Testis (tissue), 3 donors: ENCODE data around the gene RAB4B. TPM values are rescaled to one million over a fixed set of nuclear protein-coding genes. Genes with fewer than 3 reads are reported as not detected.
"Not testable (repeated sequence)": the region's sequence is repeated elsewhere in the genome, so short reads cannot be mapped to it uniquely, and the experiment has no call there.

Experiments used
- DNase-seq: peaks from one replicate; pipeline ENCODE4 v3.0.0-alpha.2; 2019
- H3K27ac ChIP-seq, 2 donors: fragments of 200-600 bp; sonication (generic); one replicate each; pipeline ENCODE4 v1.5.1; 2019
- H3K27me3 ChIP-seq: fragments of 200-600 bp; sonication (generic); one replicate; pipeline ENCODE4 v1.5.1; 2019
- H3K36me3 ChIP-seq: fragments of 200-600 bp; sonication (generic); one replicate; pipeline ENCODE4 v1.5.1; 2017; ENCODE audit warnings: low read depth; ENCODE audit errors: missing control alignments
- H3K4me1 ChIP-seq: fragments of 200-600 bp; sonication (generic); one replicate; pipeline ENCODE4 v1.5.1; 2019
- H3K4me3 ChIP-seq, 2 donors: fragments of 200-600 bp; sonication (generic); one replicate each; pipeline ENCODE4 v1.5.1; 2017 to 2019
- H3K9me3 ChIP-seq: fragments of 200-600 bp; sonication (generic); one replicate; pipeline ENCODE4 v1.5.1; 2017
- CTCF ChIP-seq, 3 experiments: fragments of 450-650 bp in 2 of 3; fragments of 200-600 bp in 1 of 3; sonication (generic) in 1 of 3; IDR thresholded peaks; one replicate each; pipeline ENCODE4 v1.5.1; 2016 to 2019; ENCODE audit warnings: antibody characterized with exemption in 3 of 3, mild to moderate bottlenecking in 2 of 3, moderate library complexity in 1 of 3
- POLR2A ChIP-seq: fragments of 450-650 bp; IDR thresholded peaks from one replicate; pipeline ENCODE4 v1.6.1; 2017; ENCODE audit warnings: antibody characterized with exemption, mild to moderate bottlenecking, moderate library complexity
- WGBS, 2 donors: methylation state at CpG; one replicate each; pipeline ENCODE4 v1.1.5; 2018; 5-methylcytosine and 5-hydroxymethylcytosine counted together
- intact Hi-C: fragments of 100-400 bp; cut with DNase I; formaldehyde crosslinking; loops from one replicate; pipeline ENCODE4 v1.15.1; 2023; ENCODE audit warnings: low total_unique reads
- polyA plus RNA-seq: library from polyadenylated mRNA; stranded (reverse); fragments of 350-450 nt; fragmentation: Illumina TruSeq; extraction: RNeasy Lipid Tissue Mini Kit (QIAGEN cat#74804); gene quantifications from one replicate; pipeline ENCODE4 v1.2.3, GENCODE V29; 2014; ENCODE audit warnings: low read depth, low replicate concordance; ENCODE audit not compliant: insufficient read depth
- total RNA-seq, 2 donors: library from RNA; depleted of rRNA; stranded (reverse); fragments of >200 nt; gene quantifications; one replicate each; pipeline ENCODE4 v1.2.3, GENCODE V29; 2016

RAB4B gene
- total and polyA plus RNA-seq, 3 donors from 2014 or later, result 44.7 to 49.3 (median 46.7) TPM

GRCh38 chr19:40836754-40837429 lies 58.8 kb downstream of the RAB4B start:
- 60 to 77% methylated on average over 6 of the region's 6 CpGs for WGBS, 2 donors
- TF ChIP-seq POLR2A (no peak), CTCF (IDR thresholded peaks at IDR 0.05) (no peak)
- Histone ChIP-seq H3K27ac (no peak overlapping the region), H3K36me3 (no peaks in the 10 kb centered on the region), H3K4me1 (peaks cover 18% of the 10 kb centered on the region), H3K9me3 (no peaks in the 10 kb centered on the region), H3K4me3 (no peak overlapping the region), H3K27me3 (no peaks in the 10 kb centered on the region)
- no peak for DNase-seq
- intact Hi-C loops, result no loop called here

DNA sequence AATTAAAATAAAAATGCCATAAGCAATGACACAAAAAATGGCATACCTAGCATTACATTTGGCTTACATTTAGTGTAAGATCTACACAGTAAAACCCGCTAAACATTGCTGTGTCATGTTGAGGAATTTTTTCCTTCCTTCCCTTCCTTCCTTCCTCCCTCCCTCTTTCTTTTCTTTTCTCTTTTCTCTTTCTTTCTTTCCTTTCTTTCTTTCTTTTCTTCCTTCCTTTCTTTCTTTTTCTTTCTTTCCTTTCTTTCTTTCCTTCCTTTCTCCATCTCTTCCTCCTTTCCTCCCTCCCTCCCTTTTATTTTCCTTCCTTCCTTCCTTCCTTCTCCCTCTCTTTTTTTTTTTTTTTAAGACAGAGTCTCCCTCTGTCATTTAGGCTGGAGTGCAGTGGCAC lies 60.4 kb downstream of the RAB4B start:
- H3K4me3 ChIP-seq, intact Hi-C loops, DNase-seq, H3K27me3 ChIP-seq, H3K4me1 ChIP-seq, H3K27ac ChIP-seq, H3K9me3 ChIP-seq, H3K36me3 ChIP-seq: not testable (repeated sequence)
- 75 to 96% methylated on average over 1 of the region's 1 CpG for WGBS, 2 donors

GRCh38 chr19:40842012-40842411 lies 64.0 kb downstream of the RAB4B start:
- 84 to 93% methylated on average over 3 of the region's 3 CpGs for WGBS, 2 donors
- H3K27me3 ChIP-seq, H3K27ac ChIP-seq, H3K4me3 ChIP-seq, H3K36me3 ChIP-seq, H3K4me1 ChIP-seq, intact Hi-C loops, DNase-seq, H3K9me3 ChIP-seq: not testable (repeated sequence)

DNA sequence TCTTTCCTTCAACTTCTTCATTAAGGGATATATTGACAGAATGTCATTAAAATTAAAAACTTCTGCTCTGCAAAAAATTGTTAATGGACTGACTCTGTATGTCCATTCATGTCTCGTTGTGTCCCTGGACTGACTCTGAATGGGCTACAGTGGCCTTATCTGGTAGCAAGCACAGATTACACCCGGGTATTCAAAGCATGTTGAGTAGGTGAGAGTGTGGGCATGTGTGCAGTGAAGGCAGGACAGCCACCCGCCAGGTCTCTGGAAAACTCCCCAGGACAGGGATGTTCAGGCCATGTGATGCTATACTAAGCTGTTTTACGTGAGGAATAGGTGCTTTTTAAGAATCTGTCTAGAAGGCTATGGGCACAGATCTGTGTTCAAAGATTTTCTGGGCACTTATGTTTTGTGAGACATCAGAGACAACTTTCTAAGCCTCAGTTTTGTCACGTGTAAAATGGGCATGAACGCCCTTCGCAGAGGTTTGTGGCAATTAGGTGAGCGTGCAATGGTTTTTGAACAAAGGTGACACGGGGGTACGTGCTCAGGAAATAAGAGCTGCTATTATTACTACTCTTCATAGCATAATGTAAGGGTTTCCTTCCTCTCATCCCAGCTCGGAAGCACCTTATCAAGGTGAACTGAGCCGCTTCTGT lies 65.1 kb downstream of the RAB4B start:
- intact Hi-C loops, H3K36me3 ChIP-seq, H3K27ac ChIP-seq, H3K4me1 ChIP-seq, DNase-seq, H3K4me3 ChIP-seq, H3K27me3 ChIP-seq, H3K9me3 ChIP-seq: not testable (repeated sequence)
- WGBS, 2 donors, result 47 to 51% methylated on average over 8 to 10 of the region's 12 CpGs

- DNase-seq, result peak; percentile 56
- H3K27me3 ChIP-seq, H3K27ac ChIP-seq, H3K4me1 ChIP-seq, H3K9me3 ChIP-seq, intact Hi-C loops, H3K36me3 ChIP-seq: not testable (repeated sequence)
- 29 to 49% methylated on average over 2 to 19 of the region's 19 CpGs for WGBS, 2 donors
- peak overlapping the region in 1 of 2 donors; percentile 5 for H3K4me3 ChIP-seq
Observed at GRCh38 chr19:40843653-40844052, 65.6 kb downstream of the RAB4B start.

Other genes starting within 250 kb of the RAB4B start
- 10 to 100 TPM; 35.6 to 56.3 TPM for gene SHKBP1, start 201.4 kb upstream of the RAB4B start, total RNA-seq
- gene SHKBP1, start 201.4 kb upstream of the RAB4B start, polyA plus RNA-seq, result 37.2 TPM
- 100 to 1,000 TPM; 309 to 417 TPM for gene LTBP4, start 176.9 kb upstream of the RAB4B start, total RNA-seq
- gene LTBP4, start 176.9 kb upstream of the RAB4B start, polyA plus RNA-seq, result 270 TPM
- 10 to 100 TPM; 42.7 to 52.1 TPM for gene NUMBL, start 87.6 kb upstream of the RAB4B start, total RNA-seq
- gene NUMBL, start 87.6 kb upstream of the RAB4B start, polyA plus RNA-seq, result 19.9 TPM
- 10 to 100 TPM; 56.6 to 71.7 TPM for gene COQ8B, start 61.4 kb upstream of the RAB4B start, total RNA-seq
- gene COQ8B, start 61.4 kb upstream of the RAB4B start, polyA plus RNA-seq, result 43.8 TPM
- 10 to 100 TPM; 19.2 to 20.8 TPM for gene ITPKC, start 61.1 kb upstream of the RAB4B start, total RNA-seq
- 11.6 TPM for gene ITPKC, start 61.1 kb upstream of the RAB4B start, polyA plus RNA-seq
- gene ACTMAP, start 27.8 kb upstream of the RAB4B start, total RNA-seq, result 10 to 100 TPM; 17.7 to 21.5 TPM
- 14.8 TPM for gene ACTMAP, start 27.8 kb upstream of the RAB4B start, polyA plus RNA-seq
- 10 to 100 TPM; 89.8 to 91.5 TPM for gene SNRPA, start 27.0 kb upstream of the RAB4B start, total RNA-seq
- 67.8 TPM for gene SNRPA, start 27.0 kb upstream of the RAB4B start, polyA plus RNA-seq
- 1 to 10 TPM; 2.4 to 2.8 TPM for gene MIA, start 2.7 kb upstream of the RAB4B start, total RNA-seq
- gene MIA, start 2.7 kb upstream of the RAB4B start, polyA plus RNA-seq, result 2.9 TPM
- gene EGLN2, start 20.9 kb downstream of the RAB4B start, total RNA-seq, result 100 to 1,000 TPM; 245 to 260 TPM
- 489 TPM for gene EGLN2, start 20.9 kb downstream of the RAB4B start, polyA plus RNA-seq
- gene CYP2A6, start 72.2 kb downstream of the RAB4B start, total RNA-seq, result not detected
- gene CYP2A6, start 72.2 kb downstream of the RAB4B start, polyA plus RNA-seq, result not detected
- gene CYP2A7, start 104.0 kb downstream of the RAB4B start, total RNA-seq, result 1 to 10 TPM in 1 of 2 donors, not detected in 1; 1.1 TPM
- not detected for gene CYP2A7, start 104.0 kb downstream of the RAB4B start, polyA plus RNA-seq
- gene CYP2B6, start 213.0 kb downstream of the RAB4B start, total RNA-seq, result under 1 TPM; 0.19 to 0.39 TPM
- not detected for gene CYP2B6, start 213.0 kb downstream of the RAB4B start, polyA plus RNA-seq